Loucy (cell line): Measurements from ENCODE around the gene FNDC11.

Source experiments
- H2AFZ ChIP-seq: fragments of 200-600 bp; sonication (generic); 2 replicates; pipeline ENCODE4 v1.6.0; 2016; ENCODE audit warnings: antibody characterized with exemption, mild to moderate bottlenecking, low read length, moderate library complexity
- H3F3A ChIP-seq: fragments of 200-600 bp; 2 replicates; pipeline ENCODE4 v1.6.0; 2016; ENCODE audit warnings: antibody characterized with exemption, low read depth, mild to moderate bottlenecking
- H3K27me3 ChIP-seq: fragments of 200-600 bp; sonication (generic); 2 replicates; pipeline ENCODE4 v1.6.1; 2014; ENCODE audit warnings: low read length, mild to moderate bottlenecking; ENCODE audit not compliant: insufficient read depth, poor library complexity, severe bottlenecking
- H3K36me3 ChIP-seq: fragments of 200-600 bp; sonication (generic); 2 replicates; pipeline ENCODE4 v1.6.1; 2016; ENCODE audit warnings: low read length; ENCODE audit not compliant: insufficient read depth
- H3K4me1 ChIP-seq: fragments of 200-600 bp; sonication (generic); 2 replicates; pipeline ENCODE4 v1.5.1; 2014; ENCODE audit warnings: low read length, mild to moderate bottlenecking; ENCODE audit not compliant: insufficient read depth, poor library complexity, severe bottlenecking
- H3K4me2 ChIP-seq: fragments of 200-600 bp; sonication (generic); 2 replicates; pipeline ENCODE4 v1.6.0; 2014; ENCODE audit warnings: antibody characterized with exemption, low read length, low read depth, mild to moderate bottlenecking; ENCODE audit not compliant: poor library complexity, severe bottlenecking
- H3K4me3 ChIP-seq: fragments of 200-600 bp; sonication (generic); 2 replicates; pipeline ENCODE4 v1.5.1; 2014; ENCODE audit warnings: low read length, mild to moderate bottlenecking, mixed read lengths; ENCODE audit not compliant: poor library complexity, severe bottlenecking
- H3K79me2 ChIP-seq: fragments of 200-600 bp; sonication (generic); 2 replicates; pipeline ENCODE4 v1.6.1; 2014; ENCODE audit warnings: low read length; ENCODE audit not compliant: insufficient read depth
- H3K9ac ChIP-seq: fragments of 200-600 bp; sonication (generic); 2 replicates; pipeline ENCODE4 v1.6.0; 2014; ENCODE audit warnings: mild to moderate bottlenecking, low read depth, low read length, moderate library complexity; ENCODE audit not compliant: poor library complexity, severe bottlenecking
- H3K9me2 ChIP-seq: fragments of 200-600 bp; sonication (generic); replicated peaks from 2 replicates; pipeline ENCODE4 v1.6.1; 2016; ENCODE audit warnings: low read depth, low read length, mixed read lengths
- H3K9me3 ChIP-seq: fragments of 200-600 bp; sonication (generic); 2 replicates; pipeline ENCODE4 v1.6.1; 2014; ENCODE audit warnings: mild to moderate bottlenecking, antibody characterized with exemption, low read length, low read depth; ENCODE audit not compliant: insufficient read depth
- H4K20me1 ChIP-seq: fragments of 200-600 bp; sonication (generic); 2 replicates; pipeline ENCODE4 v1.6.0; 2014; ENCODE audit warnings: antibody characterized with exemption, low read length, mild to moderate bottlenecking; ENCODE audit not compliant: insufficient read depth, poor library complexity, severe bottlenecking
- EZH2phosphoT487 ChIP-seq: fragments of 200-600 bp; IDR thresholded peaks from 2 replicates; pipeline ENCODE4 v1.6.1; 2018; ENCODE audit warnings: antibody characterized with exemption, mild to moderate bottlenecking, moderate library complexity, borderline replicate concordance
- TF ChIP-seq, protein P1 (sequence below): fragments of 200-600 bp; sonication (generic); conservative IDR thresholded peaks from 2 replicates; pipeline ENCODE4 v1.5.1; 2014; ENCODE audit warnings: mild to moderate bottlenecking, antibody characterized with exemption, low read length

The FNDC11 gene

DNA sequence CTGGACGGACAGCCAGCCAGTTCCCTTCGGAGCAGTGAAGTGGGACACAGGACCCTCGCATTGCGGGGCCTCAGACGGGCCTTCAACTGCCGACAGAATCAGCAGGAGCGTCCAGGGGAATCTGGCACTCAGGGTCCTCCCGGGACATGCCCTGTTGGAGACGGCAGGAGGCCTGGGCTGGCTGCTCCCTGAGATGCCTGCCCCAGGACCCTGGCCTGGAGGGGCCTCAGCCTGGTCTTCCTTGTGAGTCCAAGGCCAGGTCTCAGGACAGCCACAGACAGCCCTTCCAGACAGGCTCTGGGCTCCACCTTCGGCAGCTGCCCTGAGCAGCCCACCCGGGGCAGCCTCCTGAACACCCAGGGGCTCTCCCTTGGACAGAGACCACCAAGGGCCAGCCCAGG, 34.7 kb downstream of the FNDC11 start:
- Histone ChIP-seq H3K4me1 (no peaks in the 10 kb centered on the region), H3K9me3 (no peaks in the 10 kb centered on the region), H3K27me3 (no peaks in the 10 kb centered on the region), H4K20me1 (no peaks in the 10 kb centered on the region), H3K4me2 (no peak overlapping the region), H3K9me2 (no peaks in the 10 kb centered on the region), H3K36me3 (peaks cover 9% of the 10 kb centered on the region; the same call in 1 of the 2 replicates), H3K9ac (no peak overlapping the region), H3K79me2 (no peaks in the 10 kb centered on the region), H2AFZ (no peak overlapping the region), H3F3A (no peaks in the 10 kb centered on the region), H3K4me3 (no peak overlapping the region)
- TF ChIP-seq, protein P1, sequence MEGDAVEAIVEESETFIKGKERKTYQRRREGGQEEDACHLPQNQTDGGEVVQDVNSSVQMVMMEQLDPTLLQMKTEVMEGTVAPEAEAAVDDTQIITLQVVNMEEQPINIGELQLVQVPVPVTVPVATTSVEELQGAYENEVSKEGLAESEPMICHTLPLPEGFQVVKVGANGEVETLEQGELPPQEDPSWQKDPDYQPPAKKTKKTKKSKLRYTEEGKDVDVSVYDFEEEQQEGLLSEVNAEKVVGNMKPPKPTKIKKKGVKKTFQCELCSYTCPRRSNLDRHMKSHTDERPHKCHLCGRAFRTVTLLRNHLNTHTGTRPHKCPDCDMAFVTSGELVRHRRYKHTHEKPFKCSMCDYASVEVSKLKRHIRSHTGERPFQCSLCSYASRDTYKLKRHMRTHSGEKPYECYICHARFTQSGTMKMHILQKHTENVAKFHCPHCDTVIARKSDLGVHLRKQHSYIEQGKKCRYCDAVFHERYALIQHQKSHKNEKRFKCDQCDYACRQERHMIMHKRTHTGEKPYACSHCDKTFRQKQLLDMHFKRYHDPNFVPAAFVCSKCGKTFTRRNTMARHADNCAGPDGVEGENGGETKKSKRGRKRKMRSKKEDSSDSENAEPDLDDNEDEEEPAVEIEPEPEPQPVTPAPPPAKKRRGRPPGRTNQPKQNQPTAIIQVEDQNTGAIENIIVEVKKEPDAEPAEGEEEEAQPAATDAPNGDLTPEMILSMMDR = no peak
- no peak for TF ChIP-seq EZH2phosphoT487

- Histone ChIP-seq H3K27me3 (no peaks in the 10 kb centered on the region), H3K4me3 (no peak overlapping the region), H3K4me2 (no peak overlapping the region), H4K20me1 (no peaks in the 10 kb centered on the region), H3K79me2 (no peaks in the 10 kb centered on the region), H3K9me3 (no peaks in the 10 kb centered on the region), H3K9ac (no peak overlapping the region), H3K36me3 (peaks cover 13% of the 10 kb centered on the region; the same call in 1 of the 2 replicates), H3F3A (no peaks in the 10 kb centered on the region), H3K4me1 (no peaks in the 10 kb centered on the region), H3K9me2 (no peaks in the 10 kb centered on the region), H2AFZ (no peak overlapping the region)
- TF ChIP-seq, protein P1 = no peak
- no peak for TF ChIP-seq EZH2phosphoT487
Measured at GRCh38 chr20:63589261-63590217, 35.6 kb downstream of the FNDC11 start.

GRCh38 chr20:63590218-63591146, 36.5 kb downstream of the FNDC11 start:
- Histone ChIP-seq H3K9me3 (no peaks in the 10 kb centered on the region), H4K20me1 (no peaks in the 10 kb centered on the region), H3K4me3 (no peak overlapping the region), H3K79me2 (no peaks in the 10 kb centered on the region), H3K4me1 (no peaks in the 10 kb centered on the region), H3K4me2 (no peak overlapping the region), H3K9ac (no peak overlapping the region), H2AFZ (no peak overlapping the region), H3K9me2 (no peaks in the 10 kb centered on the region), H3K27me3 (no peaks in the 10 kb centered on the region), H3K36me3 (peaks cover 13% of the 10 kb centered on the region; the same call in 1 of the 2 replicates), H3F3A (no peaks in the 10 kb centered on the region)
- TF ChIP-seq, protein P1 = no peak
- no peak for TF ChIP-seq EZH2phosphoT487
